ENCODE measurements around the gene EPAS1. TPM values are rescaled to one million over a fixed set of nuclear protein-coding genes. Genes with fewer than 3 reads are reported as not detected.

The EPAS1 gene
- total and polyA plus RNA-seq, 2 of the 13 experiments (the other 11 are each of a cell fraction or from before 2014, with no cell fraction given): 47.1 to 182 TPM

GRCh38 chr2:46326231-46326980 lies 29.2 kb downstream of the EPAS1 start (continued):
- TF ChIP-seq HINFP (CRISPR knock-in tag; IDR thresholded peaks at IDR 0.05; ENCODE audit: low read depth): peak; percentile 60
- 0 out of 2 replicates have a peak, but pooled peaks have one; percentile 48 for TF ChIP-seq ZBTB26 (CRISPR knock-in tag; IDR thresholded peaks at IDR 0.05; ENCODE audit: borderline replicate concordance)
- TF ChIP-seq KLF12 (CRISPR knock-in tag; IDR thresholded peaks at IDR 0.05; ENCODE audit: borderline replicate concordance): no peak
- TF ChIP-seq ZNF567 (CRISPR knock-in tag; IDR thresholded peaks at IDR 0.05; ENCODE audit: borderline replicate concordance): no peak
- peak; percentile 36; the same call in 1 of the 2 replicates for TF ChIP-seq GMEB1 (CRISPR knock-in tag; IDR thresholded peaks at IDR 0.05; ENCODE audit: borderline replicate concordance)
- TF ChIP-seq ZNF557 (CRISPR knock-in tag; IDR thresholded peaks at IDR 0.05): no peak
- TF ChIP-seq ZNF251 (CRISPR knock-in tag; IDR thresholded peaks at IDR 0.05): no peak
- TF ChIP-seq RFX5 (IDR thresholded peaks at IDR 0.05; ENCODE audit: low read depth, low read length): no peak
- TF ChIP-seq SRF (IDR thresholded peaks at IDR 0.05; ENCODE audit: low read depth, low read length): no peak
- peak; percentile 64; the same call in 1 of the 2 replicates for TF ChIP-seq ZNF614 (CRISPR knock-in tag; IDR thresholded peaks at IDR 0.05; ENCODE audit: borderline replicate concordance)
